ENCODE data around the gene OR10S1.

OR10S1 gene

DNA sequence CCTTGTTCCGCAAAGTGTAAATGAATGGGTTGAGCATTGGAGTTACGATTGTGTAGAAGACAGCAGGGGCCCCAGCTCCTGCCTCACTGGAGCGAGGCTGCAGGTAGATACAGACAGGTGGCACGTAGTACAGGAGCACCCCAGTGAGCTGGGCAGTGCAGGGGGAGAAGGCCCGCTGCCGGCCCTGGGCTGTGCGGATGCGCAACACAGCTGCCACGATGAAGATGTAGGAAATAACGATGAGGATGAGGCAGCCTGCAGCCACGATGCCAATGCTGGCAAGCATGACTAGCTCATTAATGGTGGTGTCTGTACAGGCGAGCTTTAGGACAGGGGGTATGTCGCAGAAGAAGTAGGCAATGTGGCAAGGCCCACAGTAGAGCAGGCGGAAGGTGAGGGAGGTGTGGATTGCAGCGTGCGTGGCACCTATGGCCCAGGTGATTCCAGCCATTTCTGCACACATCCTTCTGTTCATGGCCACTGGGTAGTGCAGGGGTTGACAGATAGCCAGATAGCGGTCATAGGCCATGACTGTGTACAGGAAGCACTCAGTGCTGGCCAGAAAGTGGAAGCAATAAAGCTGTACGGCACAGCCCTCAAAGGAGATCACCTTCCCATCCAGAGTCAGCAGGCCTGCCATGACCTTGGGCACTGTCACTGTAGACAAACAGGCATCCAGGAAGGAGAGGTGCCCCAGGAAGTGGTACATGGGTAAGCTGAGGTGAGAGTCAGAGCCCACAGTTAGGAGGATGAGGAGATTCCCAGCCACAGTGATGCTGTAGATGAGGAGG lies 616 bp downstream of the OR10S1 start:
- TF ChIP-seq EGR1 (IDR thresholded peaks at IDR 0.05), result no peak
- TF ChIP-seq EP300 (IDR thresholded peaks at IDR 0.05; ENCODE audit: borderline replicate concordance), result no peak
- TF ChIP-seq CREB1 (IDR thresholded peaks at IDR 0.05; ENCODE audit: low read depth), result no peak
- TF ChIP-seq, protein P1, sequence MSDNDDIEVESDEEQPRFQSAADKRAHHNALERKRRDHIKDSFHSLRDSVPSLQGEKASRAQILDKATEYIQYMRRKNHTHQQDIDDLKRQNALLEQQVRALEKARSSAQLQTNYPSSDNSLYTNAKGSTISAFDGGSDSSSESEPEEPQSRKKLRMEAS (IDR thresholded peaks at IDR 0.05), result no peak
- TF ChIP-seq, protein P2, sequence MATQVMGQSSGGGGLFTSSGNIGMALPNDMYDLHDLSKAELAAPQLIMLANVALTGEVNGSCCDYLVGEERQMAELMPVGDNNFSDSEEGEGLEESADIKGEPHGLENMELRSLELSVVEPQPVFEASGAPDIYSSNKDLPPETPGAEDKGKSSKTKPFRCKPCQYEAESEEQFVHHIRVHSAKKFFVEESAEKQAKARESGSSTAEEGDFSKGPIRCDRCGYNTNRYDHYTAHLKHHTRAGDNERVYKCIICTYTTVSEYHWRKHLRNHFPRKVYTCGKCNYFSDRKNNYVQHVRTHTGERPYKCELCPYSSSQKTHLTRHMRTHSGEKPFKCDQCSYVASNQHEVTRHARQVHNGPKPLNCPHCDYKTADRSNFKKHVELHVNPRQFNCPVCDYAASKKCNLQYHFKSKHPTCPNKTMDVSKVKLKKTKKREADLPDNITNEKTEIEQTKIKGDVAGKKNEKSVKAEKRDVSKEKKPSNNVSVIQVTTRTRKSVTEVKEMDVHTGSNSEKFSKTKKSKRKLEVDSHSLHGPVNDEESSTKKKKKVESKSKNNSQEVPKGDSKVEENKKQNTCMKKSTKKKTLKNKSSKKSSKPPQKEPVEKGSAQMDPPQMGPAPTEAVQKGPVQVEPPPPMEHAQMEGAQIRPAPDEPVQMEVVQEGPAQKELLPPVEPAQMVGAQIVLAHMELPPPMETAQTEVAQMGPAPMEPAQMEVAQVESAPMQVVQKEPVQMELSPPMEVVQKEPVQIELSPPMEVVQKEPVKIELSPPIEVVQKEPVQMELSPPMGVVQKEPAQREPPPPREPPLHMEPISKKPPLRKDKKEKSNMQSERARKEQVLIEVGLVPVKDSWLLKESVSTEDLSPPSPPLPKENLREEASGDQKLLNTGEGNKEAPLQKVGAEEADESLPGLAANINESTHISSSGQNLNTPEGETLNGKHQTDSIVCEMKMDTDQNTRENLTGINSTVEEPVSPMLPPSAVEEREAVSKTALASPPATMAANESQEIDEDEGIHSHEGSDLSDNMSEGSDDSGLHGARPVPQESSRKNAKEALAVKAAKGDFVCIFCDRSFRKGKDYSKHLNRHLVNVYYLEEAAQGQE (IDR thresholded peaks at IDR 0.05; ENCODE audit: low read depth), result no peak
- TF ChIP-seq CEBPB (IDR thresholded peaks at IDR 0.05), result no peak
- TF ChIP-seq TAF1 (IDR thresholded peaks at IDR 0.05; ENCODE audit: low read depth), result no peak
- TF ChIP-seq FOXM1 (IDR thresholded peaks at IDR 0.05; ENCODE audit: borderline replicate concordance, low read depth), result no peak
- TF ChIP-seq YY1 (IDR thresholded peaks at IDR 0.05; ENCODE audit: low read depth), result no peak
- TF ChIP-seq, protein P3, sequence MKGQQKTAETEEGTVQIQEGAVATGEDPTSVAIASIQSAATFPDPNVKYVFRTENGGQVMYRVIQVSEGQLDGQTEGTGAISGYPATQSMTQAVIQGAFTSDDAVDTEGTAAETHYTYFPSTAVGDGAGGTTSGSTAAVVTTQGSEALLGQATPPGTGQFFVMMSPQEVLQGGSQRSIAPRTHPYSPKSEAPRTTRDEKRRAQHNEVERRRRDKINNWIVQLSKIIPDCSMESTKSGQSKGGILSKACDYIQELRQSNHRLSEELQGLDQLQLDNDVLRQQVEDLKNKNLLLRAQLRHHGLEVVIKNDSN (IDR thresholded peaks at IDR 0.05), result no peak

DNA sequence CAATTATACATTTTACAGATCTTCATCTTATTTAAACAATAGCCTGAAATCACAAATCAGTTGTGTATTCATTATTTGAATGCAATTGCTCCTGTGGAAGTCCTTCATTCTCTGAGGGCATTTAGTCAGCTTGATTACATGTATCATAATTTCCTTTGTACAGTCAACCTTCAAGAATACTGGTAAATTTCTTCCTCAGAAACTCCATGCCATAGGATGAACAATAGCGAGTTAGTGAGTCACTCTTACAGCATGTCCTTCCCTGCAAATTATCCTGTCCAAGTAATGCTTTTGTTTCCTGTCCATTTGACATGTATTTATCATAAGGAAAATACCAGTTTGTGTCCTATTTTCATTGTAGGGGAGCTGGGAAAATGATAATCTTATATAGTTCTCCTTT lies 3.8 kb downstream of the OR10S1 start:
- TF ChIP-seq, protein P1 (IDR thresholded peaks at IDR 0.05), result no peak
- no peak for TF ChIP-seq EP300 (IDR thresholded peaks at IDR 0.05; ENCODE audit: borderline replicate concordance)
- no peak for TF ChIP-seq FOXM1 (IDR thresholded peaks at IDR 0.05; ENCODE audit: borderline replicate concordance, low read depth)
- no peak for TF ChIP-seq CREB1 (IDR thresholded peaks at IDR 0.05; ENCODE audit: low read depth)
- TF ChIP-seq NFIC (IDR thresholded peaks at IDR 0.05), result no peak
- no peak for TF ChIP-seq RAD21 (IDR thresholded peaks at IDR 0.05; ENCODE audit: low read depth)
- TF ChIP-seq, protein P3 (IDR thresholded peaks at IDR 0.05), result no peak
- no peak for TF ChIP-seq CEBPB (IDR thresholded peaks at IDR 0.05)
- no peak for TF ChIP-seq TEAD4 (IDR thresholded peaks at IDR 0.05)
- TF ChIP-seq TAF1 (IDR thresholded peaks at IDR 0.05; ENCODE audit: low read depth), result no peak
- TF ChIP-seq ZBTB7A (IDR thresholded peaks at IDR 0.05; ENCODE audit: low read depth), result no peak
- no peak for TF ChIP-seq EGR1 (IDR thresholded peaks at IDR 0.05)
- TF ChIP-seq YY1 (IDR thresholded peaks at IDR 0.05; ENCODE audit: low read depth), result no peak
- TF ChIP-seq TCF12 (IDR thresholded peaks at IDR 0.05; ENCODE audit: low read depth), result no peak
- TF ChIP-seq, protein P2 (IDR thresholded peaks at IDR 0.05; ENCODE audit: low read depth), result no peak

DNA sequence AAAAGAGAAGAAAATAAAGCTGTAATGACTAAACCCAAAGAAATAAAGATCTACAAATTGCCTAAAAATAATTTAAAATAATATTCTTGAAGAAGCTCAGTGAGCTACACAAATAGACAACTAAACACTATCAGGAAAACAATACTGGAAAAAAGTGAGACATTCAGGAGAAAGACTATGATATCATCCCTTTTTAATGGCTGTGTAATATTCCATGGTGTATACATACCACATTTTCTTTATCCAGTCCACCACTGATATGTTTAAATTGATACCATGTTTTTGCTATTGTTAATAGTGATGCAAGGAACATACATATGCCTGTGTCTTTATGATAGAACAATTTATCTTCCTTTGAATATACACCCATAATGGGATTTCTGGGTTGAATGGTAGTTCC lies 20.8 kb downstream of the OR10S1 start:
- TF ChIP-seq, protein P3 (IDR thresholded peaks at IDR 0.05), result no peak
- TF ChIP-seq ZBTB7A (IDR thresholded peaks at IDR 0.05; ENCODE audit: low read depth) (no peak), RAD21 (IDR thresholded peaks at IDR 0.05; ENCODE audit: low read depth) (no peak), EGR1 (IDR thresholded peaks at IDR 0.05) (no peak), TAF1 (IDR thresholded peaks at IDR 0.05; ENCODE audit: low read depth) (no peak), CEBPB (IDR thresholded peaks at IDR 0.05) (no peak), EP300 (IDR thresholded peaks at IDR 0.05; ENCODE audit: borderline replicate concordance) (no peak), FOXM1 (IDR thresholded peaks at IDR 0.05; ENCODE audit: borderline replicate concordance, low read depth) (no peak), TCF12 (IDR thresholded peaks at IDR 0.05; ENCODE audit: low read depth) (no peak), YY1 (IDR thresholded peaks at IDR 0.05; ENCODE audit: low read depth) (no peak), NFIC (IDR thresholded peaks at IDR 0.05) (no peak), CREB1 (IDR thresholded peaks at IDR 0.05; ENCODE audit: low read depth) (no peak), TEAD4 (IDR thresholded peaks at IDR 0.05) (no peak)
- TF ChIP-seq, protein P1 (IDR thresholded peaks at IDR 0.05), result no peak
- TF ChIP-seq, protein P2 (IDR thresholded peaks at IDR 0.05; ENCODE audit: low read depth), result no peak

Data from Ishikawa (cell line).